Retina (tissue), 1 donor: ENCODE measurements around the gene EFCAB14.
"Not testable (repeated sequence)": the region's sequence is repeated elsewhere in the genome, so short reads cannot be mapped to it uniquely, and the experiment has no call there.

Source experiments
- DNase-seq: peaks from one replicate; pipeline ENCODE4 v3.0.0-alpha.2; 2016

Gene EFCAB14

DNA sequence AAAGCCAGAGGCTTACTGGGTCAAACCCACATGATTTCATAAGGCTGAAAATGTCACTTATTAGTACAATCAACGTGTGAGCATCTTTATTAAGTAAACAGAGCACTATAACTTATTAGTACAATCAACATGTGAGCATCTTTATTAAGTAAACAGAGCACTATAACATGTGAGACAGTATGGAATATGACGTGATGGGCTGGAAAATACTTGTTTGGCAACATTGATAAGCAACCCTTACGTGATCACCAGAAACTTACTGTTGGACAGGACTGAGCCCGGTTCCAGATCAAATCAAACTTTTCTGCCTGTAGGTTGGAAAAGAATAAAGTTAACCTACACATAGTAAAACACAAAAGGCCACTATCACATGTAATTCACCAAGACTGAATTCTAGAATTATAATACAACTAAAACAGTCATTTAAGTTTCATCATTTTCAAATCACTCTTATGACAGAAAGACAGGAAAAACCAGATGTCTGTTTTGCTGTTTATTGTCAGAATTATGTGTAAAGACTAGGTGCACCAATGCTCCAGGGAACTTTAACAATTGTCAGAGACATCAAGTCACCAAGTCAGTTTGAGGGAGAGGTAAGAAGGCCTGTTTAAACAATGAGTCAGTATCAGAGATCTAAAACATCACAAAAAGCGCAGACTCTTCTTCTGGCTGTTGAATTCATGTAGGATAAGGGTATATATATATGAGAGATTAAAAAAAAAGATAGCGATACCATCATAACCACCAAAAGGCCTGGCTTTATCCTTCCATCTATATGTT, 66.4 kb downstream of the EFCAB14 start:
- DNase-seq, result no peak

DNA sequence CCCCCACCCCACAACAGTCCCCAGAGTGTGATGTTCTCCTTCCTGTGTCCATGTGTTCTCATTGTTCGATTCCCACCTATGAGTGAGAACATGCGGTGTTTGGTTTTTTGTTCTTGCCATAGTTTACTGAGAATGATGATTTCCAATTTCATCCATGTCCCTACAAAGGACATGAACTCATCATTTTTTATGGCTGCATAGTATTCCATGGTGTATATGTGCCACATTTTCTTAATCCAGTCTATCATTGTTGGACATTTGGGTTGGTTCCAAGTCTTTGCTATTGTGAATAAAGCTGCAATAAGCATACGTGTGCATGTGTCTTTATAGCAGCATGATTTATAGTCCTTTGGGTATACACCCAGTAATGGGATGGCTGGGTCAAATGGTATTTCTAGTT, 67.8 kb downstream of the EFCAB14 start:
- not testable (repeated sequence) for DNase-seq

- no peak for DNase-seq
These were observed 68.4 kb downstream of the EFCAB14 start for GRCh38 chr1:46650491-46650890.

DNA sequence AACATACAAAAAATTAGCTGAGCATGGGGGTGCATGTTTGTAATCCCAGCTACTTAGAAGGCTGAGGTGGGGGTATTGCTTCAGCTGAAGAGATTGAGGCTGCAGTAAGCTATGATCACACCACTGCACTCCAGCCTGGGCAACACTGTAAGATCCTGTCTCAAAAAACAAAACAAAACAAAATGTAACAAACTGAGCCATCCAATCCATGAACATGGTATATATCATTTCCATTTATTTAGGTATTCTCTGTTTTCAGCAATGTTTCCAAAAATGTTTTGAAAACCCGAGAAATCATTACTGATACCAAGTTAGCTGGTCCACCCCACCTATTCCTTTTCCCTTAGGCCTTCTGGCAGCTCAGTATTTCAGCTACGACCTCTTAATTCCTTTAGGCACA, 69.2 kb downstream of the EFCAB14 start:
- DNase-seq, result no peak

DNA sequence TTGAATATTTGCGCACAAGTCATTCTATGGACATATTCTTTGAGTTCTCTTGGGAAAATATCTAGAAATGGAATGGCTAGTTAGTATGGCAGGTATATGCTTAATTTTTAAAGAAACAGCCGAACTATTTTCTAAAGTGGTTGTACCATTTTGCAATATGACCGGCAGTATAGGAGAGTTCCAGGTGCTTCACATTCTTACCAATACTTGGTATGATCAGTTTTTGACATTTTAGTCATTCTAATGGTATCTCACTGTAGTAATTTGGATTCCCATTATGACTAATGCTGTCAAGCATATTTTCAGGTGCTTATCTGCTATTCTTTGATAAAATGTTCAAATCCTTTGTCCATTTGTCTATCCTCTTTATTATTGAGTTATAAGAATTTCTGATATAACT, 71.3 kb downstream of the EFCAB14 start:
- DNase-seq, result no peak

GRCh38 chr1:46646844-46647243, 72.1 kb downstream of the EFCAB14 start:
- no peak for DNase-seq

DNA sequence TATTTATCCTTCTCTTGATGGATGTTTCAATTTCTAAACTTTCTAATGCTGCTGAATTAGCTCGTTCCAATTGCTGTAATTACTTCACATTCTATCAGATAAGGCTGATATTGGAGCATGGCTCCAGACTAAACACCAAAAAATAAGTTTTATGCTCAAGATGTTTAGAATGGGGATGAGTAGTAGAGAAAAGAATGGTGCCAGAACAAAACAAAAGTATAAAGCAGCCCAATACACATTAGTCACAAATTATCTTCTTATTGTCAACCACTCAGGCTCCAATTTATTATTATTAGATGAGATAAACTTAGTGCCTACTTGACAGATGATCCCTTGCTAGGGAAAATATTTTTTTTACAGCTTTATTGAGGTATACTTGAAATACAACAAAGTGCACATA, 72.6 kb downstream of the EFCAB14 start:
- DNase-seq, result no peak

GRCh38 chr1:46645815-46646214, 73.1 kb downstream of the EFCAB14 start:
- DNase-seq, result no peak

DNA sequence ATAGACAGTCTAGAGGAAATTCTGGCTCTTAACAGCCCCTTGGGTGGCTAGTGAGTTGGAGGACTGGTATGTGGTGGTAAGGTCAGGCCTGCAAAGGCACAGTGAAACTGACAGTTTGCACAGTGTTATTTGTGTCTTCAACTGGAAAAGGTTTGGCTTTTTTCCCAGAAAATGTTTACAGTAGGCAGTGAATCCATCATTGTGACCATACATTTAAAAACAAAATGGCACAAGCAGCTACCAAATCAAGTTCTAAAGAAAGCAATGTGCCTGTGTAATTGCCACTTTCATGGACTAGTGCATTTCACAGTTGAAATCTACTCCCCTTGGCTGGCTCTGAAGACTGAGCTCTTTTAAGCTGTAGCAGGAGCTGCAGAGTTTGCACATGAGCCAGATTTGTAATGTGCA, 75.5 kb downstream of the EFCAB14 start:
- no peak for DNase-seq

DNA sequence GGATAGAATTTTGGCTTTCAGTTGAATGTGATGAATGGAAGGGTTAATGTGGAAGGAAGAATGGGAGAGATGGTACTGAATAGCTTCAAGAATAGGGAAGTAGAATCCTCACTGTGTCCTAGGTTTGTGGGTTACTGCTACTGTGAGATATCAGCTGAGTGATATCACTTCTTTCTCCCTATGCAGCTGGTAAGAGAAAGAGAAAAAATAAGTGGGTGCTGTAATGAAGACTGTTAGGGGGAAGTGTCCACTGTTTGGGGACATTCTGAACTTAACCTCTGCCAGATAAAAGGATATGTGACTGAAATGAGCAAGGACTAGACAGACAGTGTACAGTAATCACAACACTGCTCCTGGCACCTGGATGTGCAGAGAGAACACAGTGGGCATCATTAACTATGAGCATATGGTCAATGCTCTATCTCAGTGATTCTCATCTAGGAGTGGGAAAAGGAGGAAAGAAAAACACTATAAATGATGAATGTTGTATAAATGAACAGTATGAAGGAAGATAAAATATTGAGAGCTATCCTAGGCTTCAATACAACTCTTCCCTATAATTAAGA, 76.7 kb downstream of the EFCAB14 start:
- no peak for DNase-seq

DNA sequence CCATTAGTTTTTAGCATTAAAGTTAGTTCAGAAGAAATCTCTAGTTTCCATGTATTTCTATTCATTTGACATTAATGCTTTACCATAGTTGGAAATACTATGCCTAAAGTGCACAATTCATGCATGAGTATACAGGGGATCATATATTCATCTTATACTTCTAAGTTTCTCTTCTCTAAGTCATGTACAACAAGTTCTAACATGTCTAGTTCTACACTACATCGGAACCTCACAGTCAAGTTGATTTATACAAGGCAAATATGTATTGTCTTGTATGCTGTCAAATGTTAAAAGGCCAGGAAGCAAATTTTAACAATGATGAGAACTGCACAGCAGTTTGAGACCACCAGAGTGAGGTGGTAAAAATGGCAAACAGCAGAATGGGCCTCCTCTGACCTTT, 79.4 kb downstream of the EFCAB14 start:
- no peak for DNase-seq

DNA sequence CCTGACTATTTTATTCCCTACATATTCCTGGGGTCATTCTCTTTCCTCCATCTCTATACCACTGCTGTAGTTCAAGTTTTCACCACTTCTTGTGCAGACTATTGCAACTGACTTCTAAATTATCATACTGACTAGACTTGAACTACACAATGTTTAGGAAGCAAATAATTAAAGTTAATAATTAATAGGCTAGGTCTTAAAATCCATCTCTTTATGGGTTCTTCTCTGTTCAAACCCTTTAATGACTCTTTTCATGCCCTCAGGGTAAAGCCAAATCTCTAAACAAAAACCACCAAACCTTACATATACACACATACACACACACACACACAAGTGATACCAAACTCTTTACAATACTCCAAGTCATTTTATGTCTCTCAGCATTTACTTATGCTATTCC, 80.0 kb downstream of the EFCAB14 start:
- DNase-seq, result no peak

GRCh38 chr1:46637444-46638083, 81.3 kb downstream of the EFCAB14 start:
- DNase-seq, result no peak

- DNase-seq, result no peak
These were observed 83.7 kb downstream of the EFCAB14 start for GRCh38 chr1:46635205-46635604.

DNA sequence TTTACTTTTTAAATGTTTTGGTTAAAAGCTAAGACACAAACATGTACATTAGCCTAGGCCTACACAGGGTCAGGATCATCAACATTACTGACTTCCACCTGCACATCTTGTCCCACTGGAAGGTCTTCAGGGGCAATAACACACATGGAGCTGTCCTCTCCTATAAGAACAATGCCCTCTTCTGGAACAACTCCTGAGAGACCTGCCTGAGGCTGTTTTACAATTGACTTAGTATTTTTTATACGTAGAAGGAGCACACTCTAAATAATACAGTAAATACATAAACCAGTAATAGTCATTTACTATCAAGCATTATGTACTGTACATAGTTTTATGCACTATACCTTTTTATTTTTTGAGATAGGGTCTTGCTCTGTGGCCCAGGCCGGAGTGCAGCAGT, 88.2 kb downstream of the EFCAB14 start:
- no peak for DNase-seq
